H1 (cell line): Measurements from ENCODE around the gene CD40LG. TPM values are rescaled to one million over a fixed set of nuclear protein-coding genes. Genes with fewer than 3 reads are reported as not detected.

Experiments used
- CTCF ChIA-PET: fragments of 300-600 bp; sonication (Branson Sonifier 250); formaldehyde crosslinking; loops from one replicate; lab custom pipeline; 2021; ENCODE audit not compliant: partially characterized antibody; lab: Charles Lee
- POLR2A ChIA-PET: fragments of 300-600 bp; sonication (Branson Sonifier 250); formaldehyde crosslinking; loops from one replicate; lab custom pipeline; 2021; ENCODE audit warnings: inconsistent platforms; ENCODE audit not compliant: partially characterized antibody; lab: Charles Lee
- DNase-seq, 2 experiments: peaks; one replicate each; pipeline versions ENCODE4 v3.0.0 to v3.0.0-alpha.2; 2010 to 2022; ENCODE audit warnings: low spot score in 2 of 2, low read depth in 1 of 2, mixed read lengths in 1 of 2
- FAIRE-seq: peaks from 2 replicates; lab custom pipeline; 2011; peaks lifted over from hg19 to GRCh38; lab: Jason Lieb, UNC
- H2AFZ ChIP-seq: 2 replicates; pipeline ENCODE4 v1.8.1; 2012; ENCODE audit warnings: low read length, inconsistent platforms
- H2AK5ac ChIP-seq: 2 replicates; pipeline ENCODE4 v1.6.1; 2013; ENCODE audit warnings: low read depth, low read length
- H2BK120ac ChIP-seq: replicated peaks from 2 replicates; pipeline ENCODE3; 2013; ENCODE audit warnings: low read depth, low read length, inconsistent platforms
- H2BK12ac ChIP-seq: 2 replicates; pipeline ENCODE4 v1.6.1; 2013; ENCODE audit warnings: low read depth, low read length
- H2BK15ac ChIP-seq: 2 replicates; pipeline ENCODE4 v1.6.1; 2013; ENCODE audit warnings: low read length
- H2BK20ac ChIP-seq: 2 replicates; pipeline ENCODE4 v1.6.1; 2013; ENCODE audit warnings: low read length
- H2BK5ac ChIP-seq: 2 replicates; pipeline ENCODE4 v1.6.1; 2013; ENCODE audit warnings: low read depth, low read length
- H3K14ac ChIP-seq: 2 replicates; pipeline ENCODE4 v1.6.1; 2013; ENCODE audit warnings: inconsistent platforms; ENCODE audit not compliant: insufficient read length
- H3K18ac ChIP-seq: 2 replicates; pipeline ENCODE4 v1.6.1; 2013; ENCODE audit warnings: low read length; ENCODE audit errors: extremely low read depth
- H3K23ac ChIP-seq: 2 replicates; pipeline ENCODE4 v1.6.1; 2013; ENCODE audit warnings: inconsistent platforms; ENCODE audit not compliant: insufficient read length
- H3K23me2 ChIP-seq: 2 replicates; pipeline ENCODE4 v1.6.1; 2013; ENCODE audit warnings: low read depth, low read length
- H3K27ac ChIP-seq: 2 replicates; pipeline ENCODE4 v1.6.1; 2011; ENCODE audit warnings: low read depth, low read length, inconsistent platforms
- H3K27me3 ChIP-seq, 4 experiments: replicated peaks in 1 of 4; 1 replicate in 1 of 4; 2 replicates in 3 of 4; pipeline versions ENCODE4 v1.6.1 to v1.8.1; 2011 to 2013; ENCODE audit warnings: low read length in 3 of 4, mild to moderate bottlenecking in 3 of 4, inconsistent platforms in 2 of 4, mixed read lengths in 2 of 4, moderate library complexity in 1 of 4; ENCODE audit not compliant: control insufficient read depth in 3 of 4, insufficient read depth in 3 of 4; ENCODE audit errors: extremely low read depth in 1 of 4
- H3K36me3 ChIP-seq, 4 experiments: 2 replicates each; pipeline versions ENCODE4 v1.6.1 to v1.8.1; 2011 to 2013; ENCODE audit warnings: mild to moderate bottlenecking in 4 of 4, low read length in 3 of 4, moderate library complexity in 2 of 4, control low read depth in 1 of 4, inconsistent platforms in 1 of 4; ENCODE audit not compliant: insufficient read depth in 4 of 4, control insufficient read depth in 2 of 4
- H3K4ac ChIP-seq: replicated peaks from 2 replicates; pipeline ENCODE3; 2013; ENCODE audit warnings: low read length, low read depth, mixed read lengths, inconsistent platforms; ENCODE audit not compliant: insufficient read length
- H3K4me1 ChIP-seq, 4 experiments: replicated peaks in 1 of 4; 1 replicate in 1 of 4; 2 replicates in 3 of 4; pipeline versions ENCODE4 v1.6.1 to v1.8.1; 2011 to 2013; ENCODE audit warnings: low read length in 3 of 4, inconsistent platforms in 2 of 4, mixed read lengths in 1 of 4; ENCODE audit not compliant: insufficient read depth in 4 of 4, control insufficient read depth in 3 of 4
- H3K4me2 ChIP-seq, 2 experiments: 2 replicates each; pipeline versions ENCODE4 v1.6.1 to v1.8.1; 2011 to 2013; ENCODE audit warnings: low read depth in 2 of 2, low read length in 2 of 2, control low read depth in 1 of 2, inconsistent platforms in 1 of 2, mild to moderate bottlenecking in 1 of 2; ENCODE audit not compliant: insufficient read depth in 1 of 2
- H3K4me3 ChIP-seq, 4 experiments: fragments of 200-600, 300-600 bp in 1 of 4; sonication (generic), shearing (Covaris generic), sonication (Bioruptor Twin) in 1 of 4; 2 replicates each; pipeline versions ENCODE4 v1.5.1 to v1.8.1; 2011 to 2016; ENCODE audit warnings: low read length in 4 of 4, low read depth in 3 of 4, control low read depth in 2 of 4, inconsistent platforms in 2 of 4, mild to moderate bottlenecking in 2 of 4, mixed read lengths in 1 of 4, moderate library complexity in 1 of 4; ENCODE audit not compliant: insufficient read depth in 2 of 4; ENCODE audit errors: extremely low read depth in 1 of 4
- H3K56ac ChIP-seq: replicated peaks from 2 replicates; pipeline ENCODE3; 2013; ENCODE audit warnings: low read depth, mild to moderate bottlenecking, mixed read lengths, low read length, inconsistent platforms; ENCODE audit not compliant: insufficient read length
- H3K79me1 ChIP-seq: 2 replicates; pipeline ENCODE4 v1.6.1; 2013; ENCODE audit warnings: low read depth, low read length, control low read depth
- H3K79me2 ChIP-seq, 2 experiments: 2 replicates each; pipeline versions ENCODE4 v1.6.1 to v1.8.1; 2012 to 2013; ENCODE audit warnings: low read length in 2 of 2, mild to moderate bottlenecking in 2 of 2, inconsistent platforms in 1 of 2; ENCODE audit not compliant: insufficient read depth in 2 of 2, control insufficient read depth in 1 of 2
- H3K9ac ChIP-seq, 4 experiments: replicated peaks in 1 of 4; 1 replicate in 1 of 4; 2 replicates in 3 of 4; pipeline versions ENCODE4 v1.6.1 to v1.8.1; 2011 to 2013; ENCODE audit warnings: low read depth in 3 of 4, low read length in 3 of 4, control low read depth in 2 of 4, mild to moderate bottlenecking in 2 of 4, moderate library complexity in 2 of 4, inconsistent platforms in 1 of 4; ENCODE audit errors: extremely low read depth in 1 of 4
- H3K9me3 ChIP-seq, 2 experiments: 2 replicates each; pipeline versions ENCODE4 v1.6.1 to v1.8.1; 2012 to 2013; ENCODE audit warnings: mild to moderate bottlenecking in 2 of 2, moderate library complexity in 2 of 2, control low read depth in 1 of 2, inconsistent platforms in 1 of 2, low read depth in 1 of 2, low read length in 1 of 2, mixed read lengths in 1 of 2; ENCODE audit not compliant: insufficient read depth in 2 of 2
- H4K20me1 ChIP-seq, 2 experiments: replicated peaks in 1 of 2; 2 replicates each; pipeline versions ENCODE3 to v1.8.1; 2011 to 2013; ENCODE audit warnings: inconsistent platforms in 2 of 2, low read length in 2 of 2, mild to moderate bottlenecking in 1 of 2; ENCODE audit not compliant: insufficient read depth in 2 of 2, control insufficient read depth in 1 of 2
- H4K5ac ChIP-seq: 2 replicates; pipeline ENCODE4 v1.6.1; 2013; ENCODE audit warnings: low read length, low read depth, mixed read lengths, inconsistent platforms; ENCODE audit not compliant: insufficient read length
- H4K8ac ChIP-seq: 2 replicates; pipeline ENCODE4 v1.8.0; 2013; ENCODE audit warnings: mild to moderate bottlenecking, moderate library complexity, low read length, inconsistent platforms; ENCODE audit not compliant: insufficient read depth; ENCODE audit errors: extremely low read depth
- H4K91ac ChIP-seq: replicated peaks from 2 replicates; pipeline ENCODE3; 2013; ENCODE audit warnings: low read length, mixed read lengths, inconsistent platforms; ENCODE audit not compliant: insufficient read length
- MAFK ChIP-seq: IDR thresholded peaks from 2 replicates; pipeline ENCODE4 v1.6.1; 2012; ENCODE audit warnings: low read depth, mild to moderate bottlenecking, improper control_type of control experiment, low read length
- RAD21 ChIP-seq, 2 experiments: IDR thresholded peaks in 1 of 2; conservative IDR thresholded peaks in 1 of 2; 2 replicates each; pipeline ENCODE4 v1.6.1; 2011; ENCODE audit warnings: low read depth in 2 of 2, low read length in 2 of 2, improper control_type of control experiment in 1 of 2, inconsistent platforms in 1 of 2, mild to moderate bottlenecking in 1 of 2, moderate library complexity in 1 of 2
- TEAD4 ChIP-seq: IDR thresholded peaks from 2 replicates; pipeline ENCODE4 v1.6.1; 2012; ENCODE audit warnings: low read depth, low read length, inconsistent platforms, mixed read lengths
- WGBS, 2 experiments: shearing (Covaris generic) in 1 of 2; methylation state at CpG; one replicate each; pipeline versions ENCODE4 v1.1.6 to v1.1.7; 2013 to 2015; ENCODE audit warnings: low lambda C conversion rate in 2 of 2, mixed read lengths in 2 of 2, inconsistent platforms in 1 of 2, low coverage in 1 of 2, missing lambda C conversion rate in 1 of 2; ENCODE audit not compliant: insufficient replicate concordance in 2 of 2, insufficient coverage in 1 of 2, insufficient read length in 1 of 2; ENCODE audit errors: extremely low coverage in 1 of 2, missing lambda C conversion rate in 1 of 2; 5-methylcytosine and 5-hydroxymethylcytosine counted together
- polyA plus RNA-seq, 7 experiments: library from polyadenylated mRNA; depleted of rRNA in 3 of 7; stranded (reverse) in 5 of 7; unstranded in 2 of 7; fragments of >200 nt in 5 of 7; fragments of 200-250 nt in 2 of 7; gene quantifications; 1 replicate in 5 of 7; 2 replicates in 1 of 7; 4 replicates in 1 of 7; pipeline versions ENCODE4 v1.2.1 to v1.2.3, GENCODE V29; 2011 to 2013; ENCODE audit warnings: missing spikeins in 2 of 7, mixed read lengths in 2 of 7
- total RNA-seq: library from RNA; stranded (reverse); fragmentation: NEBNext Ultra II Directional; extraction: Animal tissue kit (Norgen Biotek cat#: 25700); gene quantifications from 2 replicates; pipeline ENCODE4 v1.2.1, GENCODE V29; 2021

CD40LG gene
- total and polyA plus RNA-seq, 2 of the 8 experiments (the other 6 are each of a cell fraction or from before 2014, with no cell fraction given) = not detected

- TF ChIP-seq MAFK (no peak), TEAD4 (0 out of 2 replicates have a peak, but pooled peaks have one; percentile 32), RAD21 (IDR thresholded peaks at IDR 0.05 in 1 of 2, conservative IDR thresholded peaks at IDR 0.05 in 1 of 2; ENCODE audit: low read depth in 2 of 2, low read length in 2 of 2) (0 out of 4 replicates have a peak, but pooled peaks of 1 of the 2 experiments have one; percentile 1)
- no peak overlapping the region for H4K91ac ChIP-seq
- H4K20me1 ChIP-seq = no peaks in the 10 kb centered on the region
- H3K18ac ChIP-seq = no peak overlapping the region
- no peak overlapping the region for H3K4ac ChIP-seq
- H4K5ac ChIP-seq = no peak overlapping the region
- no peak overlapping the region for H2AFZ ChIP-seq
- H3K23ac ChIP-seq = no peak overlapping the region
- 0 out of 4 replicates have a peak overlapping the region, but pooled peaks of 1 of the 2 experiments have one; percentile 2 for H3K4me2 ChIP-seq
- H3K79me2 ChIP-seq = no peaks in the 10 kb centered on the region
- peaks cover 0 to 5% (median 0%) of the 10 kb centered on the region in 4 experiments; a peak in 2 of 7 replicates for H3K4me1 ChIP-seq
- FAIRE-seq = peak; percentile 89
- no peak overlapping the region for H4K8ac ChIP-seq
- H3K9me3 ChIP-seq = no peaks in the 10 kb centered on the region
- ChIA-PET POLR2A (interaction anchor here (1.0 kb wide), 1 partner anchor 8 kb away, joined by 3 read pairs; no protein-coding TSS in a partner anchor), CTCF (interaction anchor here (2.1 kb wide), 1 partner anchor 81 kb away, joined by 5 read pairs; no protein-coding TSS in a partner anchor)
- H2AK5ac ChIP-seq = no peak overlapping the region
- H2BK120ac ChIP-seq = no peak overlapping the region
- H2BK12ac ChIP-seq = no peak overlapping the region
- no peak overlapping the region for H2BK5ac ChIP-seq
- H2BK15ac ChIP-seq = no peak overlapping the region
- H3K9ac ChIP-seq = no peak overlapping the region
- H3K36me3 ChIP-seq = no peaks in the 10 kb centered on the region
- H3K56ac ChIP-seq = no peak overlapping the region
- WGBS, 2 experiments = 11% methylated on average over 6 of the region's 6 CpGs; no CpG with 5 or more reads in 1 of the 2 experiments
- H3K27ac ChIP-seq = no peak overlapping the region
- H3K14ac ChIP-seq = no peak overlapping the region
- no peaks in the 10 kb centered on the region for H3K23me2 ChIP-seq
- DNase-seq = no peak
- no peak overlapping the region for H2BK20ac ChIP-seq
- no peak overlapping the region for H3K4me3 ChIP-seq
- no peaks in the 10 kb centered on the region for H3K79me1 ChIP-seq
- no peaks in the 10 kb centered on the region for H3K27me3 ChIP-seq
Observed at GRCh38 chrX:136689436-136689835, 41.5 kb downstream of the CD40LG start.
